ENCODE measurements around the gene SLC2A5.

Gene SLC2A5, protein sequence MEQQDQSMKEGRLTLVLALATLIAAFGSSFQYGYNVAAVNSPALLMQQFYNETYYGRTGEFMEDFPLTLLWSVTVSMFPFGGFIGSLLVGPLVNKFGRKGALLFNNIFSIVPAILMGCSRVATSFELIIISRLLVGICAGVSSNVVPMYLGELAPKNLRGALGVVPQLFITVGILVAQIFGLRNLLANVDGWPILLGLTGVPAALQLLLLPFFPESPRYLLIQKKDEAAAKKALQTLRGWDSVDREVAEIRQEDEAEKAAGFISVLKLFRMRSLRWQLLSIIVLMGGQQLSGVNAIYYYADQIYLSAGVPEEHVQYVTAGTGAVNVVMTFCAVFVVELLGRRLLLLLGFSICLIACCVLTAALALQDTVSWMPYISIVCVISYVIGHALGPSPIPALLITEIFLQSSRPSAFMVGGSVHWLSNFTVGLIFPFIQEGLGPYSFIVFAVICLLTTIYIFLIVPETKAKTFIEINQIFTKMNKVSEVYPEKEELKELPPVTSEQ

DNA sequence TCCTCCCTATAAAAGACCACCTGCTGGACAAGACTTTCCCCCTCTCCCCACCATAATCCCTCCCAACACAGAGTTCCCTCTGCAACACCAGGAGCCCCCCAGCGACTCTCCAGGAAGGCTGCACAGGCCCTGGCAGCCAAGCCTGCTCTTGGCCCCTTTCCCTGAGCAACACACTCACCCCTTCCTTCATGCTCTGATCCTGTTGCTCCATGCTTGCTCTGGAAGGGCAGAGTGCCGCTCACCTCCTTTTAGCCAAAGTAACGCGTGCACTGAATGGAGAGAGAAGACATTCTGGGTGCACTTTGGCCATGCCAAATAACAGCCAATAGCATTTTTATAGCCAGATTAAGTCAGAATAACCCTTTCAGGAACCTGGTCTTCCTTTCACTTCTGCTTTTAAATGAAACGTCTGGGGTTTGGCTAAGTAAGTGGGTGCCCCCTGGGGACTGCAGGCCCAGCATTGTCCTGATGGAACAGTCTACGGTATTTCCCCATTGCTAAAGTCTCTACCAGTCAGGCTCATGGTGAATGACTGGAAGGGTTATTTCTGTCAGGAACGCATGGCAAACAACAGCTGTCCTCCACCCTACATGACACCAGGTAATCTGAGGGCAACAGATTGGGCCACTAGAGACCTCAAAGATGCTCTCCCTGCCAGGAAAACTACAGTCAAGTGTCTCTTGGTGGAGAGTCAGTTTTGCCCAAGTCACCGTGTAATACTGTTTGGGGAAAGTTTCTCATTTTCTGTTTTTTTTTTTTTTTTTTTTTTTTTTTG, at the start of gene SLC2A5:
TSS of gene SLC2A5 (minus strand) at position 310 of the 775 bp plus-strand sequence. CDS start at position 211, 99 bp downstream.
- H3K9me3 ChIP-seq: no peaks in the 10 kb centered on the region
- no peaks in the 10 kb centered on the region for H3K27me3 ChIP-seq
- peak within 1 kb of the TSS; percentile 86 for H3K27ac ChIP-seq
- peaks cover 92% of the 10 kb centered on the region for H3K4me1 ChIP-seq
- H3K4me2 ChIP-seq: peak within 1 kb of the TSS; percentile 94
- no peak for TF ChIP-seq Cebpa-rat (IDR thresholded peaks at IDR 0.05)
- peak within 1 kb of the TSS; percentile 63 for H3K4me3 ChIP-seq
- 0 out of 2 replicates have a peak, but pooled peaks cover 3% of the 10 kb centered on the region for H3K36me3 ChIP-seq
- no peaks in the 10 kb centered on the region for H4K20me1 ChIP-seq
- H3K9ac ChIP-seq: peak within 1 kb of the TSS; percentile 77

DNA sequence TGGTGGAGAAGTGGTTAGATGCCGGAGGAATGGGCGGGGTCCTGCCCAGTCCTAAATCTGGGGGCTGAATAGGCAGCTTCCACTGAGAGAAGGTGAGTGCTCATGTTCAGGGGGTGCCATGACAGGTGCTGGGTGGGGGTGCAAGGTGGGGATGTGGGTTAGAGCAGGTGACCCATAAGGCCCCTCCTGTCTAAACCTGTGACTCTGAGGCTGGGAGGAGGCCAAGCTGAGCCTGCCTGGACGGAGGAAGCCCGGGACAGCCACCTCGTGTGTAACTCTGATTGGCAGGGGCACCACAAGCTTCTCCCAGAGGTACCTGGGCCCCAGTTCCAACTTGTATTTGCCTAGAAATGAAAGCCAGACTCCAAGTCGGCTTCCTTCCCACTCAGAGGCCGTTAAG, 48.8 kb upstream of the SLC2A5 start:
- no peak overlapping the region for H3K27ac ChIP-seq
- H3K36me3 ChIP-seq: no peaks in the 10 kb centered on the region
- no peak overlapping the region for H3K4me3 ChIP-seq
- H3K9ac ChIP-seq: no peak overlapping the region
- H3K27me3 ChIP-seq: no peaks in the 10 kb centered on the region
- H4K20me1 ChIP-seq: peaks cover 28% of the 10 kb centered on the region
- no peak for TF ChIP-seq Cebpa-rat (IDR thresholded peaks at IDR 0.05)
- no peaks in the 10 kb centered on the region for H3K9me3 ChIP-seq
- H3K4me1 ChIP-seq: peaks cover 36% of the 10 kb centered on the region
- no peak overlapping the region for H3K4me2 ChIP-seq

DNA sequence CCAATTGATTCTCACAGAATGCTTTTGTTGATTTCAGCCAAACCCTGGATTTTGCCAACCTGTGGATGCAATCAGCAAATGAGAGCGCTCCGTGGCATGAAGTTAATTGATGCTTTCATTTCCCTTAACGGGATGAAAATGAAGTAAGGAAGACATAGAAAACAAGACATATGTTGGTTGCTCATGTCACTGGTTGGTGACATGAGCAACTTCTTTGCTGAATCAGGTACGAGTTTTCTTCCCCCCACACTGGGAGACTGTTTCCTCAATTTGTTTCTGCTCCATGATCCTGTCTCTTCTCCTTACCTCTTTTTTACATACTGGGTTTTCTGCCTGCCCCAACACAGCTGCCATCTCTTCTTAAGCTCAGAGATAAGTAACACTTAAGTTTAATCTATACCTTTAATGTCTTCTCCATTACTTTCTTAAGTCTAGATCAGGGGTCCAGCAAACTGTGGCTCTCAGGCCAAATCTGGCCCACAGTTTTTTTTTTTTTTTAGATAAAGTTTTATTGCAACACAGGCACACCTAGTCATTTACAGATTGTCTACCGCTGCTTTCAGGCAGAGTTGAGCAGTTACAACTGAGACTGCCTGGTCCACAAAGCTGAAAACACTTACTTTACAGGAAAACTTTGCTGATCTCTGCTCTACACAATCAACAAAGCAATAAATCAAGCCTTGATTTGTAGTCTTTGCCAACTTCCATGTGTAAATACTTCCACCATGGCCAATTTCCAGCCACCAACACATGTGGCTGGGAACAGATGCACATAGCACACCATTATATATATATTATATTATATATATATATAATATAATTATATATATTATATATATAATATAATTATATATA, 46.1 kb upstream of the SLC2A5 start:
- peaks cover 24% of the 10 kb centered on the region for H3K4me1 ChIP-seq
- no peak overlapping the region for H3K9ac ChIP-seq
- H3K4me3 ChIP-seq: no peak overlapping the region
- TF ChIP-seq Cebpa-rat (IDR thresholded peaks at IDR 0.05): no peak
- no peaks in the 10 kb centered on the region for H3K9me3 ChIP-seq
- no peak overlapping the region for H3K4me2 ChIP-seq
- H4K20me1 ChIP-seq: peaks cover 15% of the 10 kb centered on the region
- no peak overlapping the region for H3K27ac ChIP-seq
- H3K27me3 ChIP-seq: no peaks in the 10 kb centered on the region
- no peaks in the 10 kb centered on the region for H3K36me3 ChIP-seq

DNA sequence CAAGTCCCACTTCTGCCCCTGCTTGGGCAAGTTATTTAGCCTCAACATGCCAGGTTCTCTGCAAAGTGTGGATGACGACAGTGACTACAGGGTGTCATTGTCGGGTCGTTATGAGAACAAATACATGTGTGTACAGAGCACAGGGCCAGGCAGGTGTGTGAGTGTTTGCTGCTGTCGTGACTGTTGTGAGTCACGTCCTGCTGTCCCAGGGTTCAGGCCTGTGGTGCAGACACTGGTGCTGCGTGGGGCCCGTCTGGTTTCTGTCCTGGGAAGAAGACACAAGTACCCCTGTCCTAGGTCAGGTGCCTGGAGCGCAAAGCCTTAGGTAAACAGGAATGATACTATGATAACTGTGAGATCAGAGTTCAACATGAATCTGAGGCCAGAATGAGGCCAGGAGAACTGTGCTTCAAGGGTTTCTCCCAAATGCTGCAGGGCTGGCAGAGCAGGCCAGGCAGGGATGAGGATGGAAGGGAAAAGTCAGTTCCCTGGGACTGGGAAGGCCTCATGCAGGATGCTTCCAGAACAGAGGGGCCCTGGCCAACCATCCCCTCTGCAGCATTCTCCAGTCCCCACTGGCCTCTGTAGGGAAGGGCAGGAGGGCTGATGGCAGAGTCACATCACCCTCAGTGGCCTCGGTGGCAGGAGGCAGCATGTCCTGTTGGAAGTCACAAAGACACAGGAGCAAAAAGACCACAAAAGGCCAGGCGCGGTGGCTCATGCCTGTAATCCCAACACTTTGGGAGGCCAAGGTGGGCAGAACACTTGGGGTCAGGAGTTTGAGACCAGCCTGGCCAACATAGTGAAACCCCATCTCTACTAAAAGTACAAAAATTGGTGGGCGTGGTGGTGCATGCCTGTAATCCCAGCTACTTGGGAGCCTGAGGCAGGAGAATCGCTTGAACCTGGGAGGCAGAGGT, 43.8 kb upstream of the SLC2A5 start:
- TF ChIP-seq Cebpa-rat (IDR thresholded peaks at IDR 0.05): no peak
- H3K9ac ChIP-seq: no peak overlapping the region
- no peaks in the 10 kb centered on the region for H3K27me3 ChIP-seq
- no peaks in the 10 kb centered on the region for H3K36me3 ChIP-seq
- H4K20me1 ChIP-seq: no peaks in the 10 kb centered on the region
- no peak overlapping the region for H3K4me3 ChIP-seq
- peaks cover 22% of the 10 kb centered on the region for H3K4me1 ChIP-seq
- no peaks in the 10 kb centered on the region for H3K9me3 ChIP-seq
- H3K4me2 ChIP-seq: no peak overlapping the region
- H3K27ac ChIP-seq: no peak overlapping the region

DNA sequence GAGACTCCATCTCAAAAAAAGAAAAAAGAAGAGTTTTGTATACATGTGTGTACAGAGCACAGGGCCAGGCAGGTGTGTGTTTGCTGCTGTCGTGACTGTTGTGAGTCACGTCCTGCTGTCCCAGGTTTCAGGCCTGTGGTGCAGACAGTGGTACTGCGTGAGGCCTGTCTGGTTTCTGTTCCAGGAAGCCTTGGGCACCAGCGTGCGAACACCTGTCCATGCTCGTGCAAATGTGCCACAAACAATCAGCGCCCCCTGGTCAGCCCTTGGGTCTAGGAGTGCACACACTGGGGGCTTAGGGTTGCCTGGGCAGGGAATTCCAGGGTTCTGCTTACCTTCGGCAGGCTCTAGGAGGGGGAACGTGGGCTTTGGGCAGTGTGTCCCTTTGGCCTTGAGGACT, 42.5 kb upstream of the SLC2A5 start:
- Histone ChIP-seq H4K20me1 (no peaks in the 10 kb centered on the region), H3K9me3 (no peaks in the 10 kb centered on the region), H3K4me1 (peaks cover 31% of the 10 kb centered on the region), H3K4me3 (no peak overlapping the region), H3K4me2 (no peak overlapping the region), H3K27ac (no peak overlapping the region), H3K9ac (no peak overlapping the region), H3K36me3 (peaks cover 5% of the 10 kb centered on the region; the same call in 1 of the 2 replicates), H3K27me3 (no peaks in the 10 kb centered on the region)
- no peak for TF ChIP-seq Cebpa-rat (IDR thresholded peaks at IDR 0.05)

DNA sequence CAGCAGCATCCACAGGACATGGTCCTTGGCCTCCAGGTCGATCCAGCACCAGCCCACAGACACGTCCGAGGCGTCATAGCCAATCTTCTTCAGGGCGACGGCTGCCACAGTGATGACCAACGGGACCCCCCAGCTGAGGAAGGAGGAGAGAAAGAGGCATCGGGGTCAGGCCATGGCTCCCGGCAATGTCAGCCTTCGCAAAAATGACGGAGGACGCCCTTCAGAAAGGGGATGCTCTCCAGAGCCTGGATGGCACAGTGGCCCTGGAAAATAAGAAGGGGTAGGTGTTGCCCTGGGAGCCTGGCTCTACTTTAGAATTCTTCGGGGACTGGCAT, 41.9 kb upstream of the SLC2A5 start:
- Histone ChIP-seq H3K36me3 (peaks cover 5% of the 10 kb centered on the region; the same call in 1 of the 2 replicates), H3K9ac (no peak overlapping the region), H3K9me3 (no peaks in the 10 kb centered on the region), H4K20me1 (no peaks in the 10 kb centered on the region), H3K4me2 (peak overlapping the region; percentile 48; the same call in 1 of the 2 replicates), H3K4me1 (peaks cover 33% of the 10 kb centered on the region), H3K27me3 (no peaks in the 10 kb centered on the region), H3K27ac (no peak overlapping the region), H3K4me3 (no peak overlapping the region)
- TF ChIP-seq Cebpa-rat (IDR thresholded peaks at IDR 0.05): no peak

DNA sequence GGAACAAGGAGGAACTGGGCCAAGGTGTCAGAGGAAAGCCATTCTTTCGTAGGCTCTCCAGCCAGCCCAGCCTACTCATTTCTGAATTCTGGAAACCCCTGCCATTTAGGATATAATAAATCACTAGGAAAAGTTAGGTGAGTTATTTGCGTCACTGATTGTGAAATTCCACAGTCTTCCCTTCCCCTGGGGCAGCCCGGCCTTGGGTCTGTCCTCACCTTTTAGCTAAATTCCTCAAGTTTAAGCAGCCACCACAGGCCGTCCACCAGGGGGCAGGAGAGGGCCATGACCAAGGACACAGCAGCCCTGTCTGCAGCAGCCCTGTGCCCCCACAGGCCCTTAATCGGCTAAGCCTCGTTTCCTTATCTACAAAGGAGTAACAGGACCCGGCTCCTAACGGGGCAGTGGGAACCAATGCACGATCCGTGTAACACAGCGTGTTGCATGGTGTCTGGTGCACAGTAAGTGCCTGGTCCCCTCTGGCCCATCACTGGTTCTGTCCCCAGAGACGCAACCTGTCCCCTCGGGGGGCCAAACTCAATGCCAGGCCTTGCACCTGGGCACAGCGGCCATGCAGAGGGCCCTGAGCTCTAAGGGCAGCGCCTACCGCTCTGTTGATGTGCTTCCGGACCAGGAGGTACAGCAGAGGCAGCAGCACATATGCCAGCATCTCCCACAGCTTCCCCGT, 41.4 kb upstream of the SLC2A5 start:
- no peak overlapping the region for H3K9ac ChIP-seq
- H4K20me1 ChIP-seq: no peaks in the 10 kb centered on the region
- H3K4me1 ChIP-seq: peaks cover 33% of the 10 kb centered on the region
- TF ChIP-seq Cebpa-rat (IDR thresholded peaks at IDR 0.05): no peak
- peaks cover 5% of the 10 kb centered on the region; the same call in 1 of the 2 replicates for H3K36me3 ChIP-seq
- H3K4me2 ChIP-seq: peak overlapping the region; percentile 48
- no peak overlapping the region for H3K4me3 ChIP-seq
- no peaks in the 10 kb centered on the region for H3K27me3 ChIP-seq
- no peak overlapping the region for H3K27ac ChIP-seq
- no peaks in the 10 kb centered on the region for H3K9me3 ChIP-seq

DNA sequence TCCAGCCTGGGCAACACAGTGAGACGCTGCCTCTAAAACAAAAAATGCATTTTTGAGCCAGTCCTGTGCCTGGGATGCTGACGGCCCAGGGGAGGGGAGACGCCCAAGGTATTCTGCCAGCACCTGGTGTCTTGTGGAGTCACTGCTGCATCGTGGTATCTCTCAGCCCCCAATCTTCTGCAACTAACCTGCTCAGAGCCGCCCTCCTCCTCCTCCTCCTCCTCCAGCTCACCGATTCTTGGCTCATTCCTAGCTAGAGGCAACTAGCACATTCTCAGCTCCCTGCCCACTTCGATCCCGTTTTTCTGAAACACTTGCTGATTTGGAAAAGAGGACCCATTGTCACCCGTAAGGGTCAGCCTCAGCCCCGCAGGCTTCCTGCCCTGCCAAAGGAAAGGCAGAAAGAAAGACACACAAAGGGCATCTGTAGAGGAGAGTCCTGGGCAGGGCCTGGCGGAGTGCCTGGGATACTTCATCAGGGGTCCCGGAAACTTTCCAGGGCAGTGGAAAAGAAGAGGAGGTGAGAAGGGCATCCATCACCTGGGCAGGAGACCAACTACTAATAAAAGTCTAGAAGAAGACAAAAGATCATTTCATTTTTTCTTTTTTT, 38.7 kb upstream of the SLC2A5 start:
- Histone ChIP-seq H3K4me1 (peaks cover 33% of the 10 kb centered on the region), H4K20me1 (no peaks in the 10 kb centered on the region), H3K9me3 (no peaks in the 10 kb centered on the region), H3K27me3 (no peaks in the 10 kb centered on the region), H3K4me2 (no peak overlapping the region), H3K27ac (no peak overlapping the region), H3K9ac (no peak overlapping the region), H3K4me3 (no peak overlapping the region), H3K36me3 (peaks cover 26% of the 10 kb centered on the region)
- no peak for TF ChIP-seq Cebpa-rat (IDR thresholded peaks at IDR 0.05)
